ENCODE measurements around the gene RBM42. TPM values are rescaled to one million over a fixed set of nuclear protein-coding genes. Genes with fewer than 3 reads are reported as not detected.

RBM42 gene
- total and polyA plus RNA-seq, 2 of the 13 experiments (the other 11 are each of a cell fraction or from before 2014, with no cell fraction given) = 27.2 to 55.3 TPM

DNA sequence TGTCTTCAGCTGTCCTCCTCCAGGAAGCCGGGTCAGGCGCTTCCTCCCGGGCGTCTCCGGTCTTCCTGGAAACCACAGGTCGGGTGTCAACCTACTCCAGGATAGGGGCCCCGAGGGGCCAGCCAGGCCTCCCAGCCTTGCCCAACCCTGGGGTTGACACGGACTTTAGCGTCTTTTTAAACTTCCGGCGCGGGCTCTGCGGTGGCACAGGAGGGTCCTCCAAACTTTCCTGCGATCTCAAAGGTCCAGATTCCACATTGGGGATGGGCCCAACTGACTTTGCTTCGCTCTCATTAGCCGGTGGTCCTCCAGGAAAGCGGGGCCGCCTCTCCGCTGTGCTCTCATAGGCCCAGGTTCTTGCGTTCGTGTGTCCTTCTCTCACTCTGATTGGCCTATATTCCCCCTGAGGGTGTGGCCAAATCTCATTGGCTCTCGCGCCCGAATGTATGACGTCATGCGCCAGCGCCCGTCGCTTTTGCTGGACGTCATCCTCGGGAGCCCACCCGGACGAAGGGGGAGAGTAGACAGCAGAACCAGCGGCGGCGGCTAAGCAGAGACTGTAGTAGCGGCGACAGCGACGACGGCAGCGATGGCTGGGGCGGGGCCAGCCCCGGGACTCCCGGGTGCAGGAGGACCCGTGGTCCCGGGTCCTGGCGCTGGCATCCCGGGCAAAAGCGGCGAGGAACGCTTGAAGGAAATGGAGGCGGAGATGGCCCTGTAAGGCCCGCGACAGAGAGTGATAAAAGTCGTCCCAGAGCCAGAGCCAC, at the start of gene RBM42 (continued):
- TF ChIP-seq, protein P1, sequence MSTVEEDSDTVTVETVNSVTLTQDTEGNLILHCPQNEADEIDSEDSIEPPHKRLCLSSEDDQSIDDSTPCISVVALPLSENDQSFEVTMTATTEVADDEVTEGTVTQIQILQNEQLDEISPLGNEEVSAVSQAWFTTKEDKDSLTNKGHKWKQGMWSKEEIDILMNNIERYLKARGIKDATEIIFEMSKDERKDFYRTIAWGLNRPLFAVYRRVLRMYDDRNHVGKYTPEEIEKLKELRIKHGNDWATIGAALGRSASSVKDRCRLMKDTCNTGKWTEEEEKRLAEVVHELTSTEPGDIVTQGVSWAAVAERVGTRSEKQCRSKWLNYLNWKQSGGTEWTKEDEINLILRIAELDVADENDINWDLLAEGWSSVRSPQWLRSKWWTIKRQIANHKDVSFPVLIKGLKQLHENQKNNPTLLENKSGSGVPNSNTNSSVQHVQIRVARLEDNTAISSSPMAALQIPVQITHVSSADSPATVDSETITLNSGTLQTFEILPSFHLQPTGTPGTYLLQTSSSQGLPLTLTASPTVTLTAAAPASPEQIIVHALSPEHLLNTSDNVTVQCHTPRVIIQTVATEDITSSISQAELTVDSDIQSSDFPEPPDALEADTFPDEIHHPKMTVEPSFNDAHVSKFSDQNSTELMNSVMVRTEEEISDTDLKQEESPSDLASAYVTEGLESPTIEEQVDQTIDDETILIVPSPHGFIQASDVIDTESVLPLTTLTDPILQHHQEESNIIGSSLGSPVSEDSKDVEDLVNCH (CRISPR knock-in tag; IDR thresholded peaks at IDR 0.05) = no peak
- no peak; the same call in 1 of the 2 replicates for TF ChIP-seq SIX1 (CRISPR knock-in tag; IDR thresholded peaks at IDR 0.05; ENCODE audit: borderline replicate concordance)
- peak; percentile 85; the same call in 1 of the 2 replicates for TF ChIP-seq XBP1 (CRISPR knock-in tag; IDR thresholded peaks at IDR 0.05)
- no peak for TF ChIP-seq ZNF883 (CRISPR knock-in tag; IDR thresholded peaks at IDR 0.05; ENCODE audit: not compliant biosample characterization)
- TF ChIP-seq ZIK1 (CRISPR knock-in tag; IDR thresholded peaks at IDR 0.05; ENCODE audit: borderline replicate concordance, low read depth) = no peak
- TF ChIP-seq, protein P2, sequence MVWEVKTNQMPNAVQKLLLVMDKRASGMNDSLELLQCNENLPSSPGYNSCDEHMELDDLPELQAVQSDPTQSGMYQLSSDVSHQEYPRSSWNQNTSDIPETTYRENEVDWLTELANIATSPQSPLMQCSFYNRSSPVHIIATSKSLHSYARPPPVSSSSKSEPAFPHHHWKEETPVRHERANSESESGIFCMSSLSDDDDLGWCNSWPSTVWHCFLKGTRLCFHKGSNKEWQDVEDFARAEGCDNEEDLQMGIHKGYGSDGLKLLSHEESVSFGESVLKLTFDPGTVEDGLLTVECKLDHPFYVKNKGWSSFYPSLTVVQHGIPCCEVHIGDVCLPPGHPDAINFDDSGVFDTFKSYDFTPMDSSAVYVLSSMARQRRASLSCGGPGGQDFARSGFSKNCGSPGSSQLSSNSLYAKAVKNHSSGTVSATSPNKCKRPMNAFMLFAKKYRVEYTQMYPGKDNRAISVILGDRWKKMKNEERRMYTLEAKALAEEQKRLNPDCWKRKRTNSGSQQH (CRISPR knock-in tag; IDR thresholded peaks at IDR 0.05; ENCODE audit: low read depth) = peak; percentile 67; the same call in 1 of the 2 replicates
- TF ChIP-seq, protein P3, sequence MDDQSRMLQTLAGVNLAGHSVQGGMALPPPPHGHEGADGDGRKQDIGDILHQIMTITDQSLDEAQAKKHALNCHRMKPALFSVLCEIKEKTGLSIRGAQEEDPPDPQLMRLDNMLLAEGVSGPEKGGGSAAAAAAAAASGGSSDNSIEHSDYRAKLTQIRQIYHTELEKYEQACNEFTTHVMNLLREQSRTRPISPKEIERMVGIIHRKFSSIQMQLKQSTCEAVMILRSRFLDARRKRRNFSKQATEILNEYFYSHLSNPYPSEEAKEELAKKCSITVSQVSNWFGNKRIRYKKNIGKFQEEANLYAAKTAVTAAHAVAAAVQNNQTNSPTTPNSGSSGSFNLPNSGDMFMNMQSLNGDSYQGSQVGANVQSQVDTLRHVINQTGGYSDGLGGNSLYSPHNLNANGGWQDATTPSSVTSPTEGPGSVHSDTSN (CRISPR knock-in tag; IDR thresholded peaks at IDR 0.05; ENCODE audit: borderline replicate concordance) = 0 out of 2 replicates have a peak, but pooled peaks have one; percentile 33
- TF ChIP-seq, protein P4, sequence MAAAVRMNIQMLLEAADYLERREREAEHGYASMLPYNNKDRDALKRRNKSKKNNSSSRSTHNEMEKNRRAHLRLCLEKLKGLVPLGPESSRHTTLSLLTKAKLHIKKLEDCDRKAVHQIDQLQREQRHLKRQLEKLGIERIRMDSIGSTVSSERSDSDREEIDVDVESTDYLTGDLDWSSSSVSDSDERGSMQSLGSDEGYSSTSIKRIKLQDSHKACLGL (CRISPR knock-in tag; IDR thresholded peaks at IDR 0.05) = no peak
- TF ChIP-seq ZNF839 (CRISPR knock-in tag; IDR thresholded peaks at IDR 0.05; ENCODE audit: borderline replicate concordance) = no peak
- no peak for TF ChIP-seq ZNF484 (CRISPR knock-in tag; IDR thresholded peaks at IDR 0.05; ENCODE audit: borderline replicate concordance, low read depth)
- peak; percentile 24; the same call in 1 of the 2 replicates for TF ChIP-seq ZNF792 (CRISPR knock-in tag; IDR thresholded peaks at IDR 0.05)
- no peak for TF ChIP-seq RARG (CRISPR knock-in tag; IDR thresholded peaks at IDR 0.05; ENCODE audit: low read depth)
- TF ChIP-seq HNRNPH1 (optimal IDR thresholded peaks at IDR 0.05; ENCODE audit: low read depth, low read length) = no peak
- TF ChIP-seq SSRP1 (CRISPR knock-in tag; IDR thresholded peaks at IDR 0.05) = no peak
- no peak for TF ChIP-seq PPARG (CRISPR knock-in tag; conservative IDR thresholded peaks at IDR 0.05)
- TF ChIP-seq ZC3H4 (CRISPR knock-in tag; IDR thresholded peaks at IDR 0.05; ENCODE audit: borderline replicate concordance) = no peak
- peak; percentile 69; the same call in 1 of the 2 replicates for TF ChIP-seq REPIN1 (CRISPR knock-in tag; IDR thresholded peaks at IDR 0.05; ENCODE audit: borderline replicate concordance, low read depth)
- TF ChIP-seq RFX1 (IDR thresholded peaks at IDR 0.05) = no peak
- TF ChIP-seq, protein P5, sequence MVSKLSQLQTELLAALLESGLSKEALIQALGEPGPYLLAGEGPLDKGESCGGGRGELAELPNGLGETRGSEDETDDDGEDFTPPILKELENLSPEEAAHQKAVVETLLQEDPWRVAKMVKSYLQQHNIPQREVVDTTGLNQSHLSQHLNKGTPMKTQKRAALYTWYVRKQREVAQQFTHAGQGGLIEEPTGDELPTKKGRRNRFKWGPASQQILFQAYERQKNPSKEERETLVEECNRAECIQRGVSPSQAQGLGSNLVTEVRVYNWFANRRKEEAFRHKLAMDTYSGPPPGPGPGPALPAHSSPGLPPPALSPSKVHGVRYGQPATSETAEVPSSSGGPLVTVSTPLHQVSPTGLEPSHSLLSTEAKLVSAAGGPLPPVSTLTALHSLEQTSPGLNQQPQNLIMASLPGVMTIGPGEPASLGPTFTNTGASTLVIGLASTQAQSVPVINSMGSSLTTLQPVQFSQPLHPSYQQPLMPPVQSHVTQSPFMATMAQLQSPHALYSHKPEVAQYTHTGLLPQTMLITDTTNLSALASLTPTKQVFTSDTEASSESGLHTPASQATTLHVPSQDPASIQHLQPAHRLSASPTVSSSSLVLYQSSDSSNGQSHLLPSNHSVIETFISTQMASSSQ (IDR thresholded peaks at IDR 0.05; ENCODE audit: low read depth) = 0 out of 2 replicates have a peak, but pooled peaks have one; percentile 29
- TF ChIP-seq, protein P5 (CRISPR knock-in tag; IDR thresholded peaks at IDR 0.05; ENCODE audit: borderline replicate concordance) = peak; percentile 76; the same call in 1 of the 2 replicates
